Right lung (tissue), 10 donors: Measurements from ENCODE around the gene KDM1B. TPM values are rescaled to one million over a fixed set of nuclear protein-coding genes. Genes with fewer than 3 reads are reported as not detected.

ENCODE experiments used
- DNase-seq, 2 donors: peaks; one replicate each; pipeline ENCODE4 v3.0.0-alpha.2; 2013
- long read RNA-seq, 8 donors: transcript quantifications; one replicate each; lab custom pipeline, GENCODE V29; 2026
- polyA plus RNA-seq, 5 donors: library from polyadenylated mRNA; unstranded; fragments of 120-200 nt; gene quantifications; one replicate each; pipeline versions ENCODE4 v1.2.1 to v1.2.3, GENCODE V29; 2013; ENCODE audit warnings: inconsistent platforms in 1 of 5, low replicate concordance in 1 of 5; ENCODE audit not compliant: insufficient read length in 5 of 5, insufficient read depth in 1 of 5

Gene KDM1B, protein sequence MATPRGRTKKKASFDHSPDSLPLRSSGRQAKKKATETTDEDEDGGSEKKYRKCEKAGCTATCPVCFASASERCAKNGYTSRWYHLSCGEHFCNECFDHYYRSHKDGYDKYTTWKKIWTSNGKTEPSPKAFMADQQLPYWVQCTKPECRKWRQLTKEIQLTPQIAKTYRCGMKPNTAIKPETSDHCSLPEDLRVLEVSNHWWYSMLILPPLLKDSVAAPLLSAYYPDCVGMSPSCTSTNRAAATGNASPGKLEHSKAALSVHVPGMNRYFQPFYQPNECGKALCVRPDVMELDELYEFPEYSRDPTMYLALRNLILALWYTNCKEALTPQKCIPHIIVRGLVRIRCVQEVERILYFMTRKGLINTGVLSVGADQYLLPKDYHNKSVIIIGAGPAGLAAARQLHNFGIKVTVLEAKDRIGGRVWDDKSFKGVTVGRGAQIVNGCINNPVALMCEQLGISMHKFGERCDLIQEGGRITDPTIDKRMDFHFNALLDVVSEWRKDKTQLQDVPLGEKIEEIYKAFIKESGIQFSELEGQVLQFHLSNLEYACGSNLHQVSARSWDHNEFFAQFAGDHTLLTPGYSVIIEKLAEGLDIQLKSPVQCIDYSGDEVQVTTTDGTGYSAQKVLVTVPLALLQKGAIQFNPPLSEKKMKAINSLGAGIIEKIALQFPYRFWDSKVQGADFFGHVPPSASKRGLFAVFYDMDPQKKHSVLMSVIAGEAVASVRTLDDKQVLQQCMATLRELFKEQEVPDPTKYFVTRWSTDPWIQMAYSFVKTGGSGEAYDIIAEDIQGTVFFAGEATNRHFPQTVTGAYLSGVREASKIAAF
- polyA plus RNA-seq, result 10 to 100 TPM; 19.5 to 25.0 (median 22.3) TPM
- long read RNA-seq, donor 1, result 0 reads
- long read RNA-seq, donor 2, result 0 reads
- long read RNA-seq, donor 3, partial matches to known transcripts, result 325 of 349 reads
- long read RNA-seq, donor 3, other reads (novel, unspliced or antisense), result 24 of 349 reads
- long read RNA-seq, donor 4, result 0 reads
- long read RNA-seq, donor 5, partial matches to known transcripts, result 761 of 761 reads
- long read RNA-seq, donor 5, other reads (novel, unspliced or antisense), result 0 of 761 reads
- long read RNA-seq, donor 6, result 0 reads
- long read RNA-seq, donor 7, partial matches to known transcripts, result 7 of 7 reads
- long read RNA-seq, donor 7, other reads (novel, unspliced or antisense), result 0 of 7 reads
- long read RNA-seq, donor 8, result 0 reads

DNA sequence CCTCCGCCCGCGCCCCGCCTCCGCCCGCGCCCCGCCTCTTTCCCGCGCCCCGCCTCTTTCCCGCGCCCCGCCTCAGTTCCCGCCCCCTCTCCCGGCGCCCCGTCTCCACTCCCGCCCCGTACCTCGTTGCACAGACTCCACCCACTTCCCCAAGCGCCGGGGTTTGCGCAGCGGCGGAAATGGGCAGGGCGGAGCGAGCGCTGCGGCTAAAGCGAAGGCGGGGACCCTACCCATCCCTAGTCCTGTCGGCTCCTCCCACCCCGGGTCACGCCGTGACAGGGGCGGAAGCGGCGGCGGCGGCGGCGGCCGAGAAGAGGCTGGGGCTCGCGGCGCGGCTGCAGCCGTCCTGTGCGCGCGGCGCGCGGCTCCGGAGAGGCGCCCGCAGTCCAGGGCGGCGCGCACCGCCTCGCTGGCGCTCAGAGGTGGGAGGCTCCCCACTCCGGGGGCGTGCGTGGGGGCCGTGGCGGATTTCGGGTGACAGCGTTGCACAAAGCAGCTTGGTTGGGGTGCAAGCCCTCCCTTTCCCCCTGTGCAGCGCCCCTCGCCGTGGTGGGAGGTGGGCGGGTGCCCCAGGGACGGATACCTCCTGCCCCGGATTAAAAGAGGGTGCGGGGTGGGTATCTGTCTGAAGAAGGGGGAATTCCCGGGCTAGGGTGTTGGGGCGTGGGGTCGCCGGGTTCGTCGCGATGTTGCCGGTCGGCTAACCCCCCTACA, at the start of gene KDM1B:
KDM1B (plus strand) TSS at position 273 of the 714 bp plus-strand sequence. CDS start 4,474 bp downstream, outside the sequence.
- DNase-seq, result peak; percentile 98

DNA sequence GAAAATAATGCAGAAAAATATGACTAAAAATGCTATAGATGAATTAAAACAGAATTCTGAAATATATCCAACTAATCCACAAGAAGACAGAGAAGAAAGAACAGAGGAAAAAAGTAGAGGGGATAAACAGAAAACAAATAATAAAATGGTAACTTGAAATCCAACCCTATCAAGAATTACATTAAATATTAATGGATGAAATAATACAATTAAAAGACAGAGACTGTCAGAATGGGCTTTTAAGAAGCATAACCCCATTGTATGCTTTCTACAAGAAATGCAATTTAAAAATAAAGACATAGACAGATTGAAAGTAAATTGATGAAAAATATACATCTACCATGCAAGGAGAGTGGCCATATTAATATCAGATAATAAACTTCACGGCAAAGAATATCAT, 48.2 kb upstream of the KDM1B start:
- DNase-seq, result no peak

DNA sequence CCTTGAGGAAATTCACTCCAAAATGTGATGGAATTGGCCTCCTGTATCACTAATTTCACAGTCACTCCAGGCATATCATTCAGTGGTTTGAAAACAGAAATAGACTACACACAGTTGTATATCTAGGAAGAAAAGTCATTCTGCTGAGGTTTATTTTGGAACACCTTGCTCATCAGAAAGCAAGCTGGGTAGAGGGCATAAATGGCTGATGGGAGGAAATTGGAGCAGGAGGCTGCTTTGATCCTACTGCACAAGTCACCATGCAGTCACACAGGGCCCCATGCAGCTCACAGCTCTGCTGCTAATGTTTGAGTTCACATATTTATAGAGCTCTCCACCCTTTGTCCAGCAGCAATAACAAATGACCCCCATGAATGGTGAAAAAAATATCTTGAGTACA, 45.1 kb upstream of the KDM1B start:
- no peak for DNase-seq

DNA sequence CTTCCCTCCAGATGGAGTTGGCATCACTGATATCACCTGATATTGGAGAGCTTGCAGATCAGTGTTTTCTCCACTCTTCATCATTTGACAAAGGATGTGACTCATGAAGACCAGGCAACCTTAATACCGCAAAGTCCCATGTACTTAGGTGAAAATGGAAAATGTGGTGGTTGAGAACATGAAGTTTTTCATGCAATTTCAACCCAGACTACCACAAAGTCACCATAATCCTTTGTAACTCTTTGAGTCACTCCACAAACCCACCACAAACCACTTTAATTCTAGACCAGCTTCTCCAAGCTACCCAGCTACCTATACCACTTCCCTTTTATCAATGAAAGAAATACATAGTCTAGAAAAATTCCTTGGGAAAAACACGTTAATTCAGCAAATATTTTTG, 39.9 kb upstream of the KDM1B start:
- no peak for DNase-seq

DNA sequence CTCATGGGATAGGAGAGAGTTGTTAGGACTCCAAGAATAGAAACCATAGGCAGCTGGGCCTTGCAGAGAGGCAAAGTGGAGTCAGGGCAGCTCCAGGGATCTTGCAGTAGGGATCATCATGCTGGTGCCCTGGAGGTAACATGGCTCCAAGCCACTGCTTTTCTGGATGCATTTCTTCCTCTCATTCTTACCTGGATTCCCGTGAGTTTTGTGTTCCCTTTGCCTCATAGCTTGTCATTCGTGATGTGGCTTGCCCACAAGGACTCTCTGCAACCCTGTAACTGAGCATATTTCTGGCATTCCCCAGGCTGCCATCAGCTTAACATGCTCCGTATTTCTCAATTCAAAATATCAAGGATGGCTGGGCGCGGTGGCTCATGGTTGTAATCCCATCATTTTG, 38.1 kb upstream of the KDM1B start:
- DNase-seq, result no peak

DNA sequence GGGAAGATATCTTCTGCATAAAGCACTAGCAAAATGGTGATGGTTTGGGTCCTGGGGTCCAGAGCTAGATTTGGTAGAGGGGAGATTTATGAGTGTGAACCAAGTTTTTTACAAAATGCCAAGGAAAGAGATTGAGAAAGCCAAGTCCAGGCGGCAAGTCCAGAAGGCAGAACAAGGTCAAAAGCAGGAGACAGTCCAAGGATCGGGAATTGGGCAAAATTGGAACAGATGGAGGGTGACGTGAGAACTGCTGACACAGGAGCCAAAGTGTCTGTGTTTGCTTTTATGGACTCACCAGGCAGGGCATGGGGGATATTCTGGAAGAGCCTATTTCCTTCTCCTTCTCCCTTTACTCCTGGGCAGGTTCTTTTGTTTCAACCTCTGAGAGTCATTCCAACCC, 36.9 kb upstream of the KDM1B start:
- DNase-seq, result no peak

DNA sequence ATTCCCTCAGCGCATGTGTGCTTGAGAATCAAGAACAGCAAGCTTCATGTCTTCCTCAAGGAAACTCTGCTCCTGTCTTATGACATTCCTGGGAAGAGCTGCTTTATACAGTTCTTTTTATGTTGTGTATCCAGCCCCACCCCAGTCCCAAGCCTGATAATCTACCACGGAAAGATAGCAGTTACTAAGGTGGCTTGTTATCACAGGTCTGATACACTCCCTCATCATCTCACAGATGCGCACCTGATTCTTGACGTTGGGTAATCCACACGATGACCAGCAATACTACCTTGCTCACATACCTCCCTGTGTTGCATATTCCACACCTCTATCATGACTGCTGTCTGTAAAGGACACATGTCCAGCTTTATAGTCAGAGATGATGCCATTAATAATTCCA, 36.0 kb upstream of the KDM1B start:
- no peak for DNase-seq

DNA sequence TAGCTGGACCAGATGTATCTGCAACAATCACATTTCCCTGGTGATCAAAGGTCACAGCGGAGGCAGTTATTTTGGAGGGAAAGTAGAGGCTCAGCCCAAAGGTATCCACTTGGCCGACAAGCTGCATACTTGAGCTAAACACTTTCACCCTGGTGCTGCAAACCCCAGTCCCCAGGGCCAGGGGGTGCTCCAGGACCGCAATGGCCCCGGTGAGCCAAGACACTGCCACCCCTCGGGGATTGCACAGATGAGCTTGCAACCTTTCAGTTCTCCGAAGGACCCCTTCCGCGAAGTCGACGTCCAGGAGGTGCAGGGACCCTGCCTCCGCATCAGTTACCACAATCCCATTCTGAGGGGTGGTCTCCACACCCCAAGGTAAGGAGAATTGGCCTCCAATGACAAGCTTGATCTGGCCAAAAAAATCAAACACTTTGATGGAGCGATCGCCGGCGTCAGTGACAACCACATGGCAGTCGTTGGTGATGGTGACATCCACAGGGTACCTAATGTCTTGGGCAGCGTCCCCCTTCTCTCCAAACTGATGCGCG, 33.6 kb upstream of the KDM1B start:
- DNase-seq, result no peak

DNA sequence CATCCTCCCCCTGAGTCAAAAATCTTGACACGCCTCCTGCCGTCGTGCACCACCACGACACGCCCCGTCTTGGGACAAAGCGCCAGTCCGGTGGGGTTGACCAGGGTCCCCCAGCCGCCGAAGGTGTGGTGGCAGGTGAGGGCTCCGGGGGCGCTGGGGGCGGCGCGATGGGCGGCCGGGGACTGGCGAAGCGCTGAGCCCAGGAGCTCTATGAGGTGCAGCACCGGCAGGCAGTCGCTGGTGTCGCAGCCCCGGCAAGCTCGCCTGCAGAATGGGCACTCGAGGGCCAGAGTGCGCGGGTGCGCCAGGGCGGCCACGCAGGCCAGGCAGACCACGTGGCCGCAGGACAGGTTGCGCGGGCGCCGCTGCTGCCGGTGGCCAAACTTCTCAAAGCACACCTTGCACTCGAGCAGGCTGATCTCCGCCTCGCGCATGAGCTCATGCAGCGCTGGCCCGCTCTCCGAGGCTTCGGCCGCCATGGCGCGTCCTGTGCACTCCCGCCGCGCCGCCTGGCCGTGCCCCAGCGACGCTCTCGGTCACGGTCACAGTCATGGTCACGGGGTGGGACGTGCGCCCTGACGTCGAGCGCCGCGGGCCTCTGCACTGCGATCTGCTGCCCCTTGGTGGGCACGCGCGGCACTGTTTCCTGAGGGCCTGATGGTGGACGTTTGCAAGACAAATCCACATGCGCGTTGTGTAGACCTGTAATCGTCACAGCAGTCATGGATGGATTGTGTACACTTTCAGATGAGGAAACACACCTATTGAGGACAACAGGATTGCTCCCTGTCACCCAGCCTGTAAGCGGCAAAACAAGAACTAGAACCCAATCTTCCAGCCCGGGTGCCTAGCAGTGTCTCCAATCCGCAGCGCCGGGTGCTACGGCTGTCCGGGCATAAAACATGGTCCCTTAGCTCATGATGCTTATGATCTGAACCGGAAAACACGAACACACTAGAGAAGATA, 32.8 kb upstream of the KDM1B start, which contains the start of gene NHLRC1:
NHLRC1 (minus strand) TSS at position 550 of the 966 bp plus-strand sequence; CDS start at position 479, 71 bp downstream.
- peak; percentile 84 to 85 for DNase-seq

DNA sequence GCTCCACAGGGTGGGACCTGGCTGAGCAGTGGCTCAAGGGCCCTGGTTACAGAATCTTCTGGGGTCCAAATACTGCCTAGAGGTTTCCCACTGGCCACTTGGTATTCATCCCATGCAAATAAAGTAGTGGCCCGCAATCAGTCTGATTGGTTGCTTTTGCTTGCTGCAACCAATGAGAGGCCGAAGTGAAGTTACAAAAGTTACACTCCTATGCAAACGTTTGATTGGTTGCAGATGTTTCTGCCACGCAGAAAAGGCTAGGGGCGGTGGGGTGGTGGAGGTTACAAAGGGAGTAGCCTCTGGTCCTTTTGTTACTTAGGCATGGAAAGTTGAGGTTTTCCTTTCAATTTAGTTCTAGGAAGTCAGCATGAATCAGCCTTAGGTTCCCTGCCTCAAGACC, 29.1 kb upstream of the KDM1B start:
- no peak for DNase-seq

DNA sequence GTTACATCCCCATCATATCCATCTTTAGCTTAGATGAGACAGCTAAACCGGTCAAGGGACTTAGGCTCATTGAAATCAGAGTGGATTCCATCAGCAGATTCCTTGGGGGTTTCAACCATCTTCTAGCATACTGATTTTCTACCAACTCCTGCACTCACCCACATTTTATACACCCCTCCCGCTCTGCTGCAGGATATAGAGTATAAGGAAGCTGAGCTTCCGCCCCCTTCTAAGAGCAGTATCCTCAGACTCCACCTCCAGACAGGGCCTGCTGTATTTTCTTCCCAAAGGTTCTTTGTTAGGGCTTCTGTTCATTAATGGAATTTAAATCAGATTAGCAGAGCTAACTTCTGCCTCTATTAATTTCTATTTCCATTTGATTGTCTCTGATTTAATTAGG, 22.9 kb upstream of the KDM1B start:
- no peak for DNase-seq

DNA sequence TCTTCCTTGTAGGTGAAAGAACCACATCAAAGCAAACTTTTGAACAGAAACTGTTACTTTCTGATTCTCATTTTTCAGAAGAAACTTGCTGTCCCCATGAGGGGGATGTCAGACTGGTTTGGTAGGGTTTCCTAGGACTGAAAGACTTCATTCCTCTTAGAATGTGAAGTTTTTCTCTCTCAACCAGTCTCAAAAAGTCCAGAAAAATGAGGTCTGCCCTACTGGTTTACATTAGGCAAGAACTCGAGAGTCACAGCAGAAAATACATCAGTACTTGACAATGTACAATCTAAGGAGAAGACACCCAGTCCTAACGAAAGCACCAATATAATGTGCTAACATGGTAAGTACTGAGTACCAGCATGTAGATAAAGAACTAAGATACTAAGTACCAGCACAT, 20.1 kb upstream of the KDM1B start:
- no peak for DNase-seq

DNA sequence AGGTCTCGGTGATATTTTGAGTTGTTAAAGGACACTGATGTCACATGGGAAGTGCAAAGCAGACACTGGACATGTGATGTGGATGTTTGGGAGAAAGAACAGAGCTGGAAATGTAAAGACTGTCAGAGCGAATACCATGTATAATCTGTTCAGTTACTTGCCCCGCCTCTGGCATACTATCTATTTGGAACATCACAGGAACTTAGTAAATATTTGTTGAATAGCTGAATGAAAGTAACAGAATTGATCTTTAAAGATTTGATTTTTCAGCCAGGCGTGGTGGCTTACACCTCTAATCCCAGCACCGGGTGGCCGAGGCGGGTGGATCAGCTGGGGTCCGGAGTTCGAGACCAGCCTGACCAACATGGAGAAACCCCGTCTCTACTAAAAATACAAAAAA, 19.0 kb upstream of the KDM1B start:
- DNase-seq, result no peak

DNA sequence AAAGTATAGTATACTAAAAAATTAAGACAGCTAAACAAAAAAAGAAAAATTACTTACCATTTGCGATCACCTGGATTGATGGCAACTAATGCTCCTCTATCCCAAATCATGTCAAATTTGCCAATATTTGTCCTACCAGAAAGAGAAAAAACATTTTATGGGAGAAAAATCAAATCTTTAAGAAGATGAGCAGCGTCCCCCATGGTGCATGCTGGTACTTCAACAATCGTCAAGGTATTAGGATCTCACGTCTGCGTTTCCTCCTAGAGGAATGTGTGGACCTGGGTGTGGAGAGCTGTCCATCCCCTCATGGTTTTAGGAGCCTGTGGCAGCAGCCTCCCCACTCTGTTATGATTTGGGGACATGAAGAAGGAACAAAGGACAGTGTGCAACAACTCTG, 16.3 kb upstream of the KDM1B start:
- DNase-seq, result no peak

DNA sequence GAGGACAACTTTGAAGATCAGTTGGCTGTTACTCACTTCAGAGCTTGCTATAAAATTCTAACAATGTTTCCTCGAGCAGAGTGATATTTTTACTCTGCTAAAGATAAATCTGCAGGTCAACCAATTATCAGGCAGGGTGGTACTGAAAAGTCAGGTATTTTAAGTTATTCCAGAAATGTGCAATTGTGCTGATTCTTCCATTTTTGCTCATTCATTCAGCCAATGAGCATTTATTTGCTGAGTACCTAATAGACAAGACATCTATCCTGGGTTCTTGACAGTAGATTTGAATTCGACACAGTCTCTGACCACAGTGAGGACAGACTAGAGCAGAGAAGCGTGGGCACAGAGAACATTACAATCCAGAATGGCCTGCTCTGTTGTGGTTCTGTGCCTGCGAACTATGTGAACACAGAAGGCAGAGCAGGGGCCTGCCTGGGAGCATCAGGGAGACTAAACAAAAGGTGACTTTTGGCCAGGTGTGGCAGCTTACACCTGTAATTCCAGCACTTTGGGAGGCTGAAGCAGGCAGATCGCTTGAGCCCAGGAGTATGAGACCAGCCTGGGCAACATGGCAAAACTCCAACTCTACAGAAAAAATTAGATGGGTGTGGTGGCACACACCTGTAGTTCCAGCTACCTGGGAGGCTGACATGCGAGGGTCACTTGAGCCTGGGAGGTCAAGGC, 15.1 kb upstream of the KDM1B start:
- no peak for DNase-seq

DNA sequence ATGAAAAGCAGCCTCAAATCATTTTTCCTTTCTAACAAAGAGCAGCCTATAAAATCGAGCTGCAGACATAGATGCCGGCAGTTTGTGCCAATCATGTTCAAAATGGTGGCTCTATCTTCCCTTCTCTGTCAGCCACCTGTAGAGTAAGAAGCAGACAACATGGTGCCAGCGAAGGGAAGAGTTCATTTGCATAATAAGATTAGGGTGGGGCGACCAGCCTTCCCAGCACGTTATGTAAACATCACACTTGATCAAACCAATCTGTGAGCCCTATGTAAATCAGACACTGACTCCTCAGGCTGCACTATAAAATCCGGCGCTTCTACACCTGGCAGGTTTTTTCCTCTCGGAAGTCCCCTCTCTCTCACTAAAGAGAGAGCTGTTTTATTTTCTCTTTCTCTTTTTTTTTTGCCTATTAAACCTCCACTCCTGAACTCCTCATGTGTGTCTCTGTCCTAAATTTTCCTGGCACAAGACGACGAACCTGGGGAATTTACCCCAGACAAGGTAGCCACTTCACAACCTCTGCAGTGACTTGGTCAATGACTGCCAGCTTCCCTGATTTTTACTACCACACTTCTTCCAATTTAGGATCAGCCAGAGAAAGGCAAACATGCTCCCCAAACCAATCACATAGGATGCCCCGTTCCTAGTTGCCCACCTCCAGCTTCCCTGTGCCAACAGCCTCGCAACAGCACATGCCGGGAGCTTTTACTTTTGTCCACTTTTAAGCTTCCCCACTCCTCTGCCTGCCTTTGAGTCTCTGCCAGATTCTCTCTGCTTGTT, 13.2 kb upstream of the KDM1B start:
- DNase-seq, result no peak

DNA sequence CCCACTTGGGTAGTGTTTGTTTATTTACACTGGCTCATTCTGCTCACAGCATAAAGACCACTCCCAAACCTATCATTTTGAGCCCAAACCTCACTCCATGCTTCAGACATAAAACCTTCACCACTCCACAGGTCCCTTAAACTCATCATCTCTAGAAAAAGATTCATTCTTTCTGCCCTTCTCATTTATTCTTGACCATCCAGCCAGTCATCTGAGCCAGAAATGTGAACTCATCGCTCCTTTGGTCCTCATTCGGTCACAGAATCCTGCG, 12.7 kb upstream of the KDM1B start:
- DNase-seq, result no peak

DNA sequence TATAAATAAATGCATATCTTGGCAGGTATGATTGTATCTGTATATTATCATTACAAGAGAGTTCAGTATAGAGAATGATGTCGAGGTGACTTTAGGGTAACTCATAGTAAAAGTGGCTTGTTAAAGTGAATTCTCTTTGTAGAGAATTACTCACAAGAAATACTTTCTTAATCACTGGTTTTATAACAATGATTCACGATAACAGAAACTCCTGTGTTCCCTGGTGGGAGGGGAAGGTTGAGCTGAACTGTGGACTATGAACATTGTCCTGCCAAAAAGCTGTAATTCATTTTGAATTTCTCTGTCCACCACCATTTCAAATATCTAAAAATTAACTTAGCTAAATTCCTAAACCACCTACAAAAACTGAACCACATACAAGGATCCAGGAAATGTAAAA, 8.1 kb upstream of the KDM1B start:
- DNase-seq, result no peak

DNA sequence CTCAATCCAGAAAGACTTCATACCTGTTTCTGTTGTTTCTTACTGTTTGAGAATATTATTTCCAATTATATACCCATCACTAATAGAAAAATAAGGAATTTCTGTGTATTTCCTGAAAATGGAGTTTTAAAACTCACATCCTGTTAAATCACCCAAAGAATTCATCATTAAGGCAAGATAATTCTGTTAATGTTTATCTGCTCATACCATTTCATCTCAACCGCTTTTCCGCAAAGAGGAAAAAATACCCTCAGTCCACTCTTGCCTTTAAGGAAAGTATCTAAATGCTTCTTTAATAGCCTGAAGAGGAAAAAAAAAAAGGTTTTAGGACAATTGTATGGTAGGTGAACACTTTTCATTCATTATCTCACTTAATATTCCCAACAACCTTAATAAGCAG, 7.6 kb upstream of the KDM1B start:
- DNase-seq, result no peak
